Stimulated activated CD8-positive, alpha-beta memory T cell treated with anti-CD3 and anti-CD28 coated beads, Interleukin-4, amount 100 ng/mL, for 1 hour (primary cell): ENCODE results near the gene PCSK6.

Source experiments
- DNase-seq, 2 donors: peaks; one replicate each; pipeline ENCODE4 v3.0.0-alpha.2; 2020; ENCODE audit warnings: low read depth in 2 of 2, low spot score in 1 of 2

The PCSK6 gene

GRCh38 chr15:101255615-101256241, 233.8 kb downstream of the PCSK6 start:
- DNase-seq, result no peak

GRCh38 chr15:101255051-101255395, 234.5 kb downstream of the PCSK6 start:
- no peak for DNase-seq

GRCh38 chr15:101254157-101255050, 235.1 kb downstream of the PCSK6 start:
- DNase-seq, result no peak
